ENCODE data around the gene TBC1D10A. TPM values are rescaled to one million over a fixed set of nuclear protein-coding genes. Genes with fewer than 3 reads are reported as not detected.

Gene TBC1D10A
- total RNA-seq, 1 donor from 2014 or later: 12.6 TPM

- TF ChIP-seq CTCF (IDR thresholded peaks at IDR 0.05): no peak
- peaks cover 13% of the 10 kb centered on the region for H3K36me3 Mint-ChIP-seq (ENCODE audit: unreplicated experiment)
- H3K4me1 Mint-ChIP-seq (ENCODE audit: unreplicated experiment): peaks cover 31% of the 10 kb centered on the region
- H3K27me3 Mint-ChIP-seq (ENCODE audit: unreplicated experiment): no peaks in the 10 kb centered on the region
- no peaks in the 10 kb centered on the region for H3K9me3 Mint-ChIP-seq (ENCODE audit: unreplicated experiment)
- no peak overlapping the region for H3K4me3 Mint-ChIP-seq (ENCODE audit: unreplicated experiment)
- DNase-seq (ENCODE audit: extremely low spot score, unreplicated experiment): no peak
- no peak overlapping the region for H3K27ac Mint-ChIP-seq (ENCODE audit: unreplicated experiment)
Observed at GRCh38 chr22:30292069-30292970, 34.4 kb downstream of the TBC1D10A start.

- Mint-ChIP-seq H3K4me1 (ENCODE audit: unreplicated experiment) (peaks cover 31% of the 10 kb centered on the region), H3K9me3 (ENCODE audit: unreplicated experiment) (no peaks in the 10 kb centered on the region), H3K36me3 (ENCODE audit: unreplicated experiment) (peaks cover 5% of the 10 kb centered on the region), H3K27ac (ENCODE audit: unreplicated experiment) (peak overlapping the region; percentile 81), H3K27me3 (ENCODE audit: unreplicated experiment) (no peaks in the 10 kb centered on the region), H3K4me3 (ENCODE audit: unreplicated experiment) (no peak overlapping the region)
- DNase-seq (ENCODE audit: extremely low spot score, unreplicated experiment): no peak
- no peak for TF ChIP-seq CTCF (IDR thresholded peaks at IDR 0.05)
Observed at GRCh38 chr22:30291058-30291892, 35.5 kb downstream of the TBC1D10A start.

GRCh38 chr22:30290342-30291057 is 36.2 kb downstream of the TBC1D10A start:
- H3K4me3 Mint-ChIP-seq (ENCODE audit: unreplicated experiment): peak overlapping the region; percentile 73
- TF ChIP-seq CTCF (IDR thresholded peaks at IDR 0.05): no peak
- DNase-seq (ENCODE audit: extremely low spot score, unreplicated experiment): no peak
- peak overlapping the region; percentile 81 for H3K27ac Mint-ChIP-seq (ENCODE audit: unreplicated experiment)
- H3K36me3 Mint-ChIP-seq (ENCODE audit: unreplicated experiment): peaks cover 5% of the 10 kb centered on the region
- H3K4me1 Mint-ChIP-seq (ENCODE audit: unreplicated experiment): peaks cover 31% of the 10 kb centered on the region
- H3K9me3 Mint-ChIP-seq (ENCODE audit: unreplicated experiment): no peaks in the 10 kb centered on the region
- H3K27me3 Mint-ChIP-seq (ENCODE audit: unreplicated experiment): no peaks in the 10 kb centered on the region

- DNase-seq (ENCODE audit: extremely low spot score, unreplicated experiment): no peak
- Mint-ChIP-seq H3K9me3 (ENCODE audit: unreplicated experiment) (no peaks in the 10 kb centered on the region), H3K4me1 (ENCODE audit: unreplicated experiment) (peaks cover 31% of the 10 kb centered on the region), H3K27me3 (ENCODE audit: unreplicated experiment) (no peaks in the 10 kb centered on the region), H3K4me3 (ENCODE audit: unreplicated experiment) (peak overlapping the region; percentile 73), H3K36me3 (ENCODE audit: unreplicated experiment) (peaks cover 7% of the 10 kb centered on the region), H3K27ac (ENCODE audit: unreplicated experiment) (peak overlapping the region; percentile 81)
- no peak for TF ChIP-seq CTCF (IDR thresholded peaks at IDR 0.05)
Observed at GRCh38 chr22:30289980-30290313, 36.8 kb downstream of the TBC1D10A start.

All from osteocyte (in vitro differentiated cells).